HepG2 (cell line): Measurements from ENCODE around the gene EIF2S2. TPM values are rescaled to one million over a fixed set of nuclear protein-coding genes. Genes with fewer than 3 reads are reported as not detected.

Source experiments
- EP300 ChIP-seq, 3 experiments: sonication (generic) in 1 of 3; formaldehyde crosslinking in 1 of 3; IDR thresholded peaks; 2 replicates each; pipeline versions ENCODE4 v1.5.1 to v1.6.1; 2011 to 2020; ENCODE audit warnings: low read depth in 2 of 3, low read length in 2 of 3, borderline replicate concordance in 1 of 3, improper control_type of control experiment in 1 of 3, mild to moderate bottlenecking in 1 of 3, missing genetic modification reagents in 1 of 3, moderate library complexity in 1 of 3
- MBD4 ChIP-seq: IDR thresholded peaks from 2 replicates; pipeline ENCODE4 v1.6.1; 2012; ENCODE audit warnings: low read length, inconsistent platforms, borderline replicate concordance
- RNF2 ChIP-seq: fragments of 450-650 bp; conservative IDR thresholded peaks from 2 replicates; pipeline ENCODE4 v1.6.1; 2016; ENCODE audit warnings: low read depth
- TCF7L2 ChIP-seq: IDR thresholded peaks from 2 replicates; pipeline ENCODE4 v1.6.1; 2011; ENCODE audit warnings: mild to moderate bottlenecking, low read depth, low read length, moderate library complexity
- THAP9 ChIP-seq: sonication (generic); formaldehyde crosslinking; IDR thresholded peaks from 2 replicates; pipeline ENCODE4; 2020; ENCODE audit warnings: missing genetic modification reagents, mild to moderate bottlenecking, borderline replicate concordance
- TRIM22 ChIP-seq: fragments of 450-650 bp; IDR thresholded peaks from 2 replicates; pipeline ENCODE4 v1.6.1; 2017
- TSC22D2 ChIP-seq: sonication (generic); formaldehyde crosslinking; IDR thresholded peaks from 2 replicates; pipeline ENCODE4 v1.5.1; 2020; ENCODE audit warnings: missing genetic modification reagents, mild to moderate bottlenecking, borderline replicate concordance
- XRCC5 ChIP-seq: fragments of 200-400 bp; formaldehyde crosslinking; optimal IDR thresholded peaks from 2 replicates; pipeline ENCODE3; 2017; ENCODE audit warnings: mild to moderate bottlenecking, low read length
- ZBTB40 ChIP-seq, 2 experiments: fragments of 450-650 bp in 1 of 2; sonication (generic) in 1 of 2; formaldehyde crosslinking in 1 of 2; IDR thresholded peaks; 2 replicates each; pipeline versions ENCODE4 v1.6.1 to v1.8.0; 2016 to 2022; ENCODE audit warnings: antibody characterized with exemption in 1 of 2, mild to moderate bottlenecking in 1 of 2, missing genetic modification reagents in 1 of 2
- ZHX1 ChIP-seq: sonication (generic); formaldehyde crosslinking; IDR thresholded peaks from 2 replicates; pipeline ENCODE4 v1.8.1; 2022; ENCODE audit warnings: low read depth, mild to moderate bottlenecking, missing genetic modification reagents
- ZNF776 ChIP-seq: sonication (generic); formaldehyde crosslinking; IDR thresholded peaks from 2 replicates; pipeline ENCODE4 v1.4.0; 2020; ENCODE audit warnings: mild to moderate bottlenecking, missing genetic modification reagents
- polyA plus RNA-seq, 8 experiments: library from polyadenylated mRNA; depleted of rRNA in 3 of 8; stranded (reverse) in 7 of 8; unstranded in 1 of 8; fragments of >200 nt; fragmentation: Illumina TruSeq in 4 of 8; extraction: Trizol in 4 of 8; gene quantifications; 2 replicates each; pipeline versions ENCODE4 v1.2.1 to v1.2.3, GENCODE V29; 2011 to 2016; ENCODE audit warnings: low read depth in 4 of 8, missing spikeins in 1 of 8, mixed read lengths in 1 of 8; ENCODE audit not compliant: insufficient read depth in 1 of 8
- total RNA-seq, 5 experiments: library from RNA; depleted of rRNA; stranded (reverse); fragments of >200 nt; fragmentation: Illumina TruSeq; extraction: Trizol; gene quantifications; 2 replicates each; pipeline ENCODE4 v1.2.3, GENCODE V29; 2016; ENCODE audit warnings: low read depth in 1 of 5

EIF2S2 gene
- total and polyA plus RNA-seq, 2 of the 13 experiments (the other 11 are each of a cell fraction or from before 2014, with no cell fraction given) = 126 to 213 TPM

DNA sequence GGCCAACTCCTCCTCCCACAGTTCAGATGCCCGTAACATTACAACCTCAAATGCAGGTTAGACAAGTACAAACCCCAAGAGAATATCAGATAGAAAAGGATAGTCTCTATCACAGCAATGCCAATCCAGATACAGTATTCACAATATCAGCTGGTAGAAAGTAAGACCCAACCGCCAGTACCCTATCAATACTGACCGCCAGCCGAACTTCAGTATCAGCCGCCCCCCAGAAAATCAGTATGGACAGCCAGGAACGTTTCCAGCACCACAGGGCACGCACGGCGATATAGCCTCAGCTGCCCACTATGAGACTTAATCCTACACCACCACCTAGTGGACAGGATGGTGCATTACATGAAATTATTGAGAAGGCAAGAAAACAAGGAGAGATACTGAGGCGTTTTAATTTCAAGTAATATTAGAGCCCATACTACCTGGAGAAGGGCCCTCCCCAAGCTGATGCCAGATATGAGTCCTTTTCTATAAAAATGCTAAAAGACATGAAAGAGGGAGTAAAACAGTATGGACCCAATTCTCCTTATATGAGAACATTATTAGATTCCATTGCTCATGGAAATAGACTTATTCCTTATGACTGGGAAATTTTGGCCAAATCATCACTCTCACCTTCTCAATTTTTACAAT is 17.6 kb upstream of the EIF2S2 start (continued):
- TF ChIP-seq RNF2 (no peak), XRCC5 (peak; percentile 57), EP300 (IDR thresholded peaks at IDR 0.05; ENCODE audit: low read depth in 2 of 2, low read length in 2 of 2) (no peak), EP300 (CRISPR knock-in tag; IDR thresholded peaks at IDR 0.05; ENCODE audit: borderline replicate concordance) (no peak), ZBTB40 (IDR thresholded peaks at IDR 0.05) (no peak), ZBTB40 (CRISPR knock-in tag; IDR thresholded peaks at IDR 0.05) (no peak), TSC22D2 (CRISPR knock-in tag) (no peak), ZHX1 (CRISPR knock-in tag) (no peak), TCF7L2 (no peak), THAP9 (CRISPR knock-in tag) (no peak), MBD4 (no peak), ZNF776 (CRISPR knock-in tag) (no peak), TRIM22 (no peak)
